Lung microvascular endothelial cell (primary cell): ENCODE measurements around the gene TMEM179B. TPM values are rescaled to one million over a fixed set of nuclear protein-coding genes. Genes with fewer than 3 reads are reported as not detected.

Experiments used
- DNase-seq, 2 donors: peaks; one replicate each; pipeline versions ENCODE4 v3.0.0 to v3.0.0-alpha.2; 2010; ENCODE audit warnings: low read depth in 2 of 2
- total RNA-seq: library from RNA; depleted of rRNA; stranded (reverse); fragments of >200 nt; gene quantifications from 2 replicates; pipeline ENCODE4 v1.2.1, GENCODE V29; 2014

The TMEM179B gene
- total RNA-seq, 1 donor from 2014 or later: 39.3 TPM

DNA sequence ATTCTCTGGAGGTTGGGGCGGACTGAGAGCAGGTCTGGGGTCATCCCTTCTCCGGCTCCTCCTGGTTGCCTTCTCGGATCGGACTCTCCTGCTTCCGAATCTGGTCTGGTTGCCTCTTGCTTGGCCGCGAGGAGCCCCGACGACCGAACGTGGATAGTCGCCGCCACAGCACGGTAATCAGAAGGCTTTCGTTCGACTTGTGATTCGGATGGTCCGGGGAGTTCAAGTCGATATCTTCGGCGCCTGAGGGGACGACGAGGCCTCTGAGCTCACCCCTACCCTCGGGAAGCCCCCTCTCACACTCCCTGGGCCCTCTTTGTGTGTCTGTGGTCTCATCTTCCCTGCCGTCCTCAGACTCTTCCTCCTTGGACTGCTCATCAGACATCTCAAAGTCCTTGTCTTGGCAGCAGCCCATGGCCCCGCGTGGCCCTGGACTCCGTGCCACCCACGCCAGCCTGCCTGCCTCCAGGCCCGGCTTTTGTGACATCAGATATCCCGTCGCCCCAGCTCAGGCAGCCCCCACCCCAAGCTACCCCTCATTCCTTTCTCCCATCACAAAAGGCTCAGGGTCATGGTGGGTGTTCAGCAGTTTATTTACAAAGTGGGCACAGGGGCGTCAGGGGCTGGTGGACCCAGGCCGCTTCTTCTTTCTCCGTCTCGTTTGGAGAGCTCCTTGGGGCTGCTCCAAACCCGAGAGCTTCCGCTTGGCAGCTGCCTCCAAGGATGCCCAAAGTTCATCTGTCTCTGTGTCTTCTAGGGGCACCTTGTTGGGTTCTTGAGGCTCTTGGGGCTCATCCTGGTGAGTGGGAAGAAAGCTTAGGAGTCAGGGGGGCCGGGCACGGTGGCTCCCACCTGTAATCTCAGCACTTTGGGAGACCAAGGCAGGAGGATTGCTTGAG lies 45.4 kb downstream of the TMEM179B start, which contains the start of gene TEX54:
TEX54 (minus strand) TSS at position 506 of the 899 bp plus-strand sequence.
- peak; percentile 8 to 27 for DNase-seq

GRCh38 chr11:62835336-62835735 lies 48.1 kb downstream of the TMEM179B start:
- no peak for DNase-seq

GRCh38 chr11:62839050-62839945 lies 52.1 kb downstream of the TMEM179B start, which contains the start of gene WDR74:
TSS of gene WDR74 (minus strand) at chr11:62839590. CDS start at chr11:62839570, 20 bp downstream.
- DNase-seq: peak; percentile 95 to 96

Other genes starting within 250 kb of the TMEM179B start
- gene AHNAK, start 240.6 kb upstream of the TMEM179B start, total RNA-seq: 214 and 215 TPM in 2 replicates
- 1,150 and 1,533 TPM in 2 replicates for gene EEF1G, start 213.5 kb upstream of the TMEM179B start, total RNA-seq
- 7.6 and 14.5 TPM in 2 replicates for gene TUT1, start 195.9 kb upstream of the TMEM179B start, total RNA-seq
- gene MTA2, start 185.5 kb upstream of the TMEM179B start, total RNA-seq: 147 and 148 TPM in 2 replicates
- gene EML3, start 174.6 kb upstream of the TMEM179B start, total RNA-seq: 19.0 and 25.2 TPM in 2 replicates
- 2.4 and 3.3 TPM in 2 replicates for gene ROM1, start 174.1 kb upstream of the TMEM179B start, total RNA-seq
- 12.0 and 15.1 TPM in 2 replicates for gene B3GAT3, start 165.4 kb upstream of the TMEM179B start, total RNA-seq
- gene GANAB, start 140.8 kb upstream of the TMEM179B start, total RNA-seq: 170 and 189 TPM in 2 replicates
- 13.5 and 19.6 TPM in 2 replicates for gene INTS5, start 134.1 kb upstream of the TMEM179B start, total RNA-seq
- 25.5 and 37.5 TPM in 2 replicates for gene C11orf98, start 122.2 kb upstream of the TMEM179B start, total RNA-seq
- 4.8 and 6.3 TPM in 2 replicates for gene CSKMT, start 122.1 kb upstream of the TMEM179B start, total RNA-seq
- gene UQCC3, start 115.7 kb upstream of the TMEM179B start, total RNA-seq: 8.3 and 9.9 TPM in 2 replicates
- 1.5 and 1.6 TPM in 2 replicates for gene LBHD1, start 115.1 kb upstream of the TMEM179B start, total RNA-seq
- gene UBXN1, start 108.3 kb upstream of the TMEM179B start, total RNA-seq: 126 and 131 TPM in 2 replicates
- gene LRRN4CL, start 97.9 kb upstream of the TMEM179B start, total RNA-seq: 0.22 and 0.60 TPM in 2 replicates
- 17.7 and 26.4 TPM in 2 replicates for gene BSCL2, start 80.0 kb upstream of the TMEM179B start, total RNA-seq
- gene GNG3, start 79.7 kb upstream of the TMEM179B start, total RNA-seq: not detected in 2 replicates
- 7.0 and 9.7 TPM in 2 replicates for gene HNRNPUL2, start 59.9 kb upstream of the TMEM179B start, total RNA-seq
- 23.4 and 24.6 TPM in 2 replicates for gene TTC9C, start 58.9 kb upstream of the TMEM179B start, total RNA-seq
- gene ZBTB3, start 33.2 kb upstream of the TMEM179B start, total RNA-seq: 7.4 and 11.7 TPM in 2 replicates
- 58.0 and 60.7 TPM in 2 replicates for gene POLR2G, start 25.8 kb upstream of the TMEM179B start, total RNA-seq
- 19.8 and 31.9 TPM in 2 replicates for gene TAF6L, start 16.0 kb upstream of the TMEM179B start, total RNA-seq
- 8.7 and 13.5 TPM in 2 replicates for gene TMEM223, start 4.6 kb downstream of the TMEM179B start, total RNA-seq
- gene NXF1, start 18.0 kb downstream of the TMEM179B start, total RNA-seq: 7.6 and 12.3 TPM in 2 replicates
- gene STX5, start 44.6 kb downstream of the TMEM179B start, total RNA-seq: 29.4 and 33.3 TPM in 2 replicates
- not detected in 2 replicates for gene TEX54, start 45.4 kb downstream of the TMEM179B start, total RNA-seq
- 75.4 and 81.7 TPM in 2 replicates for gene WDR74, start 52.2 kb downstream of the TMEM179B start, total RNA-seq
- 57.9 and 59.9 TPM in 2 replicates for gene SLC3A2, start 93.5 kb downstream of the TMEM179B start, total RNA-seq
- gene CHRM1, start 134.0 kb downstream of the TMEM179B start, total RNA-seq: not detected in 2 replicates
- not detected in 2 replicates for gene SLC22A6, start 197.6 kb downstream of the TMEM179B start, total RNA-seq
- gene SLC22A8, start 228.4 kb downstream of the TMEM179B start, total RNA-seq: not detected in 2 replicates